GM20431 (cell line): Measurements from ENCODE around the gene METTL8.

ENCODE experiments used
- in situ Hi-C: fragments of 300-500 bp; cut with MseI, MboI; formaldehyde crosslinking; loops from one replicate; pipeline ENCODE4 v1.15.0; 2020; ENCODE audit warnings: low sequenced_read_pairs; ENCODE audit not compliant: unreplicated experiment

METTL8 gene

GRCh38 chr2:171433763-171434012 is at the start of gene METTL8:
METTL8 (minus strand) TSS chr2:171433990; CDS start chr2:171392185, 41,805 bp downstream.
- in situ Hi-C loops, result loop anchor here (25.0 kb wide), 1 partner anchor 471 kb away; no protein-coding TSS in a partner anchor

- in situ Hi-C loops, result no loop called here
Measured at GRCh38 chr2:171482877-171483276, 49.1 kb upstream of the METTL8 start.

GRCh38 chr2:171482308-171482707 is 48.5 kb upstream of the METTL8 start:
- in situ Hi-C loops, result no loop called here

GRCh38 chr2:171480908-171481307 is 47.1 kb upstream of the METTL8 start:
- in situ Hi-C loops, result no loop called here

- in situ Hi-C loops, result no loop called here
Measured at GRCh38 chr2:171479154-171479814, 45.5 kb upstream of the METTL8 start.

GRCh38 chr2:171478345-171478744 is 44.6 kb upstream of the METTL8 start:
- in situ Hi-C loops, result no loop called here

- in situ Hi-C loops, result no loop called here
Measured at GRCh38 chr2:171475979-171476378, 42.2 kb upstream of the METTL8 start.

- in situ Hi-C loops, result no loop called here
Measured at GRCh38 chr2:171470129-171470528, 36.3 kb upstream of the METTL8 start.

- in situ Hi-C loops, result no loop called here
Measured at GRCh38 chr2:171469176-171469575, 35.4 kb upstream of the METTL8 start.

GRCh38 chr2:171460537-171460936 is 26.7 kb upstream of the METTL8 start:
- in situ Hi-C loops, result no loop called here

- in situ Hi-C loops, result no loop called here
Measured at GRCh38 chr2:171459498-171459897, 25.7 kb upstream of the METTL8 start.

- in situ Hi-C loops, result no loop called here
Measured at GRCh38 chr2:171452773-171453172, 19.0 kb upstream of the METTL8 start.

GRCh38 chr2:171451074-171451473 is 17.3 kb upstream of the METTL8 start:
- in situ Hi-C loops, result no loop called here

GRCh38 chr2:171447675-171448074 is 13.9 kb upstream of the METTL8 start:
- in situ Hi-C loops, result loop anchor here (25.0 kb wide), 1 partner anchor 485 kb away; no protein-coding TSS in a partner anchor

- in situ Hi-C loops, result loop anchor here (25.0 kb wide), 1 partner anchor 479 kb away; no protein-coding TSS in a partner anchor
Measured at GRCh38 chr2:171441470-171441869, 7.7 kb upstream of the METTL8 start.

GRCh38 chr2:171436307-171436706 is 2.5 kb upstream of the METTL8 start:
- in situ Hi-C loops, result loop anchor here (25.0 kb wide), 1 partner anchor 474 kb away; no protein-coding TSS in a partner anchor

- in situ Hi-C loops, result loop anchor here (25.0 kb wide), 1 partner anchor 472 kb away; no protein-coding TSS in a partner anchor
Measured at GRCh38 chr2:171434013-171434989, 511 bp upstream of the METTL8 start, which contains the start of gene DCAF17. DCAF17 (plus strand) TSS chr2:171434226; CDS start chr2:171434578, 352 bp downstream.

GRCh38 chr2:171432969-171433762 is 624 bp downstream of the METTL8 start:
- in situ Hi-C loops, result loop anchor here (25.0 kb wide), 1 partner anchor 471 kb away; no protein-coding TSS in a partner anchor

GRCh38 chr2:171432206-171432968 is 1.4 kb downstream of the METTL8 start:
- in situ Hi-C loops, result loop anchor here (25.0 kb wide), 1 partner anchor 470 kb away; no protein-coding TSS in a partner anchor
